Fibroblast of the conjunctiva (primary cell): ENCODE results near the gene SMC6.

Source experiments
- DNase-seq: peaks from one replicate; pipeline ENCODE4 v3.0.0-alpha.2; 2010; ENCODE audit warnings: low read depth

Gene SMC6

DNA sequence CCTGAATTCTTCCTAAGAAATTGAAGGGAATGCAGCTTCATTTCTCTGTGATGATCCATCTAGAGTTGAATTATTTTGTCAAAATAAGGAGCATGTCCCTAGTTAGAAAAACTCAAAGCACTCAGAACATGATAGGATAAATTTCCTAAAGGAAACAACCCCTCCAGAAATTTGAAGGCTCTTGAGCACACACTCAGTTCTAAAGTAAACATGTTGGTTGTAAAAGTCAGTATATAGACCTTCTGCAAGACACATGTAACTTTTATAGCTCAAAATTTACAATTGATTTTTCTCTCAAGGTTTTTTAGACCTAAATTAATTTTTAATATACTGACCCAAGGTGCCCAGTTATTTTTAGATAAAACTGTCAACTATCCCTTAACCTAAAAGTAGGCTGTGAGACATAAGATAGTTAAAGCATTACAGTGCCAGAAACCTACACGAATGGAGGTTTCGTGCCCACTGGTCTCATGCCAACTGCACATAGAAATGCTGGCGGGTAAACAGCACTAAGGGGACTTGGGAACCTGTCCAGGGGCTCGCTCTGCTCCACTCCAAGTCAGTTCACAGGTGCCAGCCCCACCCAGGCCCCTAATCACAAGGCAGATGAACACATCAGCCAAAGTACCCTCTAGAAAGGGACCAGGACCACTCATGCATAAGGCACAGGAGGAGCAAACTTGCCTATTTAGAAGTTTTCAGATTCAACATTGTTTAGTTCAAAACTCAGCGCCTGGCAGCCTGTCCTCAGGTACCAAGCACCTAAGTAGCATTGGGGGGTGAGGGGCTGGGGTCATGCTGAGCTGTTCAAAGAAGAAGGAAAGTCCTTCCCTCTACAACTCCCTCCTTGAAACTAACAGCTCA, 106.5 kb downstream of the SMC6 start:
- no peak for DNase-seq

DNA sequence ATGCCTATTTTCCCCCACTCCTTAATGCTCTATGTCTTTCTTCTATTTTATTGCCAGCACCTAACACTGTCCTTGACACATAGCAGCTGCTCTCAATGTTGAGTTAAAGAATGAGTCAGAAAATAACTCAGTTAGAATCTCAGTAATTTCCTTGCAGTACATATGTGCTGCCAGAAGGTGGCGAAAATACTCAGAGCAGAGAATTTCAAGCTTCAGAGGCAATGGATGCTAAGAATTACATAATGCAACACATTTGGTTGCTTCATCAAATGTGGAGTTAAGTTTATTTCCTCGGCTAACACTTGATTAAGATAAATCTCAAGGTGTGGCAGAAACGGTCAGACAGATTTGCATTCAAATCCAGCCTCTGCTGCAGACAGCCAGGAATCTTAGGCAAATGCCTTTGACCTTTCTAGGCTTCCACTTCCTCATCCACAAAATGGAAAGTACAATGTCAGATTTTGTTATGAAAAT, 107.5 kb downstream of the SMC6 start:
- DNase-seq: peak; percentile 68

- no peak for DNase-seq
Measured at GRCh38 chr2:17644997-17645720, 108.5 kb downstream of the SMC6 start.

GRCh38 chr2:17643031-17643615, 110.5 kb downstream of the SMC6 start:
- peak; percentile 95 for DNase-seq

GRCh38 chr2:17640406-17640805, 113.2 kb downstream of the SMC6 start:
- DNase-seq: no peak

DNA sequence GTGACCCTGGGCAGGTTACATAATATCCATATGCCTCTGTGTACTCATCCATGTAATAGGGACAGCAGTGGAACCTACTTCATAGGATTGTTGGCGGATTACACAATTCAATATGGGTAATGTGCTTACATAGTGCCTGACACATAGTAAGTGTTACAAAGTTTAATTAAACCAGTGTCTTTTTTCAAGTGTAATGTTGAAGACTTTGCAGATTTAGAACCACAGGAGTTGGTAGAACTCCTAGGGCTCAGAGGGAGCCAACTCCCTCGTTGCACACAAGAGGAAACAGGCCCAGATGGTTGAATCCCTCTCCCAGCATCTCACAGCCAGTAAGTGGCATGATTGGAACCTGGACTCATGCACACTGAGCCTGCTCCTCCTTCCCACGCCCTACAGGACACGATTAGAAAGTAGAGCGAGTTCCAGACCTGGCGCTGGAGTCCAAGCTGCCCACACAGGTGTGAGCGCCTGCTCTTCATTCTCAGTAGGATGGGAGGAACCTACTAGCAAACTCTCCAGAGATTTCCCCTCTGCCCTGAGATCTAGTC, 115.3 kb downstream of the SMC6 start:
- no peak for DNase-seq

DNA sequence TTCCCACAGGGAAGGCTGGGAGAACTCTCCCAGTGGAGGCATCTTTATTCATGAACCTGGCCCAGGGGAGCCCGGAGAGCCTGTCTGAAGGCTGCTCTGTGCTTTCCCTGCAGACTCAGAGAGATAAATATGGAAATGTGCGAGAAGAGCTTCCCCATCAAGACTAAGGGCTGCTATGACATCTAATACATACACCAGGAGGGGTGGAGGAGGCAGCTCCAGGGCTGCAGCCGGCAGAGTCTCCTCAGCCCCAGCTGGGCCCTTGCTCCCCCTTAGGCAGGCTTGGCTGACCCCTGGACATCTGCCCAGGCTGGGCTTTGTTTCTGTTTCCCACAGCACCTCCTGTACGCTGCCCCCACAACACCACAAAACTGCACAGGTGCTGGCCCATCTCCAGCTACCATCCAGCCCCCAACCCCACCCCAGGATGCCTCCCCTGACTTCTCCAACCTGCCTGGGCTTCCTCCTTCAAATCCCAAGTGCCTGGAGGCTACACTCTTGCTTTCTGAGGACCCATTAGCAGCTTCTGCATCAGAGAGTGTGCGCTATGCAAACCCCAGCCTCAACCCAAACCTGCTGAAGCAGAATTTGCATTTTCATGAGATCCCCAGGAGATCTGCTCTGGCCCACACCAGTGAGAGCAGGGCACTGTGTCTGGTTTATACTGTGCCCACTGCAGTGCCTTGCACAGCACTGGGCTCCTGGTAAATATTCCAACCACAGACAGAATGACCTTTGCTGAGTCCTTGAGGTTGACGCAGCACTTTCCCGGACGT, 116.3 kb downstream of the SMC6 start:
- DNase-seq: no peak

GRCh38 chr2:17636257-17636656, 117.4 kb downstream of the SMC6 start:
- no peak for DNase-seq

GRCh38 chr2:17634997-17635396, 118.6 kb downstream of the SMC6 start:
- no peak for DNase-seq

DNA sequence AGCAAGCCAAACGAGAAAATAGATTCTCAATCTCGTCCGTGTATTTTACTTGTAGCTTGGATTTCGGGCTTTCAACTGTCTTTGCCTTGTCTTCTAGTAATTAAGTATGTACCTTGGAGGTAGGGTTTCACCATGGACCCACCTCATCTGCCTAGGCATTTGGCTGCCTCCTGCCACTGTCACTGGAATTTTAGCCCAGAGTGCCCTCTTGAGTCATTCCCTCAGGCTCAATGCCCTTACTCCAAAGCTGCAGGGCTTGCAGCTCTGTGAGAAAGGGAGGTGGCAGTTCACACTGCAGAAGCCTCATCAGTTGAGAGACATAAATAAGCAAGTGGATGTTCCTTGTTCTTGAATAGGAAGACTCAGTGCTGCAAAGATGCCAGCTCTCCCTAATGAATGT, 123.5 kb downstream of the SMC6 start:
- DNase-seq: no peak

- no peak for DNase-seq
Measured at GRCh38 chr2:17628349-17629261, 125.0 kb downstream of the SMC6 start.

GRCh38 chr2:17627434-17627833, 126.2 kb downstream of the SMC6 start:
- no peak for DNase-seq

- no peak for DNase-seq
Measured at GRCh38 chr2:17626986-17627385, 126.6 kb downstream of the SMC6 start.

DNA sequence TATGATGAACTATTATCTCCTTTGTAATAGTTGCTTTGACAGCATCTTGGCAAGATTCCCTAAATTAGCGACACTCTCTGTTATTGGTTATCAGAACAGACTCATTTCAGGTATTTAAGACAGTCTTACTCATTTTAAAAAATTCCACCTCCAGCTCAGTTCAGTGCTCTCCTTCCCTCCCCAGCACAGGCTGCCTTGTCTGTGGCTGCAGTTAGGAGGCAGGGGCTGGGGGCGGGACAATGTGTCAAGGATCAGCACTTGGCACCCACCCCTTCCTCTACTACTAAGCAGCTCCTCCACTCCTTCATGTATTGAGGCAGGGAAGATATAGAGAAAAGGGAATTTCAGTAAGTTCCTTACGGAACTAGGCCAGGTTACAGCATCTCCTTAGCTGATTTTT, 128.2 kb downstream of the SMC6 start:
- no peak for DNase-seq

- no peak for DNase-seq
Measured at GRCh38 chr2:17621781-17622180, 131.8 kb downstream of the SMC6 start.

GRCh38 chr2:17620841-17621240, 132.8 kb downstream of the SMC6 start:
- DNase-seq: no peak

DNA sequence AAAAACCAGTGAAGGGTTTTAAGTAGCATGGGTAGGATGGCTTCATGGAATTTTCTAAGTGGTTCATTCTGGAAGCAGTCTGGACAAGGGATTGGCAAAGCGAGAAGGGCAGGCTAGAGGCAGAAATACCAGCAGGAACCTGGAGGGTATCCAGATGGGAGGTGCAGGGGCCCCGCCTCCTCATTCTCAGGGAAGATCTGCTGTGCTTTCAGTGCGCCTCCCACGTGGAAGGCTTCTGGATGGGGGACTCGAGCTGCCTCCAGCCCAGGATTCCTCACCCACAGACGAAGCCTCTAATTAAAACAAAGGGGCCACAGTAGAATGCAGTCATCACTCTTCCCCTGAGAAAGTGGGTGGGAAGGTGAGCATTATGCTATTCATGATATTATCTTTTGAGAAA, 133.3 kb downstream of the SMC6 start:
- no peak for DNase-seq

GRCh38 chr2:17617955-17618354, 135.7 kb downstream of the SMC6 start:
- DNase-seq: no peak

GRCh38 chr2:17617516-17617915, 136.1 kb downstream of the SMC6 start:
- DNase-seq: no peak

GRCh38 chr2:17616405-17616804, 137.2 kb downstream of the SMC6 start:
- DNase-seq: no peak
